GM12878 (cell line): Measurements from ENCODE around the gene GALK2. TPM values are rescaled to one million over a fixed set of nuclear protein-coding genes. Genes with fewer than 3 reads are reported as not detected.

Experiments
- ATAC-seq: fragments of 200-7000 bp; cut with Tn5 transposase; 3 replicates; pipeline ENCODE4 v1.9.1; 2020; ENCODE audit warnings: mild to moderate bottlenecking, moderate library complexity
- BruUV-seq: library from RNA; stranded (reverse); fragments of 400-500 nt; replicated peaks from 2 replicates; lab custom pipeline; 2021; lab: Mats Ljungman, UMichigan
- CTCF ChIA-PET: fragments of 300-600 bp; sonication (Branson Sonifier 250); formaldehyde crosslinking; extraction: SDS; loops from one replicate; lab custom pipeline; 2021; ENCODE audit warnings: inconsistent platforms; lab: Yijun Ruan, JAX
- POLR2A ChIA-PET: fragments of 350-600 bp; formaldehyde crosslinking; extraction: SDS; loops from one replicate; lab custom pipeline; 2021; ENCODE audit warnings: inconsistent platforms; lab: Charles Lee
- RAD21 ChIA-PET: fragments of 300-600 bp; sonication (Branson Sonifier 250); formaldehyde crosslinking; loops from one replicate; lab custom pipeline; 2023; ENCODE audit warnings: antibody characterized with exemption; ENCODE audit not compliant: unreplicated experiment; lab: Charles Lee
- SMC1A ChIA-PET: fragments of 300-600 bp; sonication (Branson Sonifier 250); formaldehyde crosslinking; loops from one replicate; lab custom pipeline; 2023; ENCODE audit not compliant: unreplicated experiment, uncharacterized antibody; lab: Charles Lee
- DNase-seq: peaks from one replicate; pipeline ENCODE4 v3.0.0-alpha.2; 2011; ENCODE audit warnings: low read depth, low spot score
- FAIRE-seq: peaks from 3 replicates; lab custom pipeline; 2011; peaks lifted over from hg19 to GRCh38; lab: Jason Lieb, UNC
- H2AFZ ChIP-seq: 2 replicates; pipeline ENCODE4 v1.6.0; 2011; ENCODE audit warnings: low read depth, low read length, control low read depth; ENCODE audit not compliant: control insufficient read depth
- H3K27ac ChIP-seq: 2 replicates; pipeline ENCODE4 v1.5.1; 2011; ENCODE audit warnings: control low read depth; ENCODE audit not compliant: control insufficient read depth, insufficient read depth
- H3K27me3 ChIP-seq, 2 experiments: replicated peaks in 1 of 2; 2 replicates each; pipeline versions ENCODE4 v1.6.0 to v1.6.1; 2011; ENCODE audit warnings: low read length in 1 of 2; ENCODE audit not compliant: control insufficient read depth in 2 of 2, insufficient read depth in 2 of 2
- H3K36me3 ChIP-seq, 2 experiments: 2 replicates each; pipeline ENCODE4 v1.5.1; 2011; ENCODE audit warnings: low read length in 1 of 2; ENCODE audit not compliant: control insufficient read depth in 2 of 2, insufficient read depth in 2 of 2
- H3K4me1 ChIP-seq: 2 replicates; pipeline ENCODE4 v1.6.1; 2011; ENCODE audit warnings: mild to moderate bottlenecking, low read length, moderate library complexity, mixed read lengths; ENCODE audit not compliant: control insufficient read depth, insufficient read depth
- H3K4me2 ChIP-seq: 2 replicates; pipeline ENCODE4 v1.6.0; 2011; ENCODE audit warnings: control low read depth; ENCODE audit not compliant: control insufficient read depth, insufficient read depth
- H3K4me3 ChIP-seq: fragments of 200-600 bp; sonication (generic); 2 replicates; pipeline ENCODE4 v1.5.1; 2016
- H3K79me2 ChIP-seq: 2 replicates; pipeline ENCODE4 v1.6.0; 2011; ENCODE audit warnings: low read length; ENCODE audit not compliant: control insufficient read depth, insufficient read depth
- H3K9ac ChIP-seq: 2 replicates; pipeline ENCODE4 v1.8.0; 2011; ENCODE audit warnings: low read length, control low read depth, mixed read lengths; ENCODE audit not compliant: control insufficient read depth, insufficient read depth
- H3K9me3 ChIP-seq: replicated peaks from 3 replicates; pipeline ENCODE4 v1.5.1; 2011; ENCODE audit warnings: mild to moderate bottlenecking, low read length; ENCODE audit not compliant: control insufficient read depth, insufficient read depth
- H4K20me1 ChIP-seq: 2 replicates; pipeline ENCODE4 v1.6.0; 2011; ENCODE audit not compliant: control insufficient read depth, insufficient read depth
- CHD4 ChIP-seq: fragments of 200-600 bp; sonication (generic); IDR thresholded peaks from 2 replicates; pipeline ENCODE4 v1.6.1; 2016; ENCODE audit warnings: mild to moderate bottlenecking
- CTCF ChIP-seq, 3 experiments: IDR thresholded peaks in 2 of 3; conservative IDR thresholded peaks in 1 of 3; 2 replicates each; pipeline ENCODE4 v1.5.1; 2011; ENCODE audit warnings: low read depth in 3 of 3, low read length in 3 of 3, mild to moderate bottlenecking in 3 of 3, control low read depth in 2 of 3, moderate library complexity in 2 of 3, inconsistent platforms in 1 of 3, mixed read lengths in 1 of 3; ENCODE audit not compliant: control insufficient read depth in 2 of 3, insufficient read depth in 1 of 3; ENCODE audit errors: extremely low read depth in 1 of 3
- RAD21 ChIP-seq: IDR thresholded peaks from 2 replicates; pipeline ENCODE4 v1.6.1; 2011; ENCODE audit warnings: mild to moderate bottlenecking, low read depth, low read length, moderate library complexity; ENCODE audit not compliant: insufficient read depth
- SMC3 ChIP-seq: IDR thresholded peaks from 2 replicates; pipeline ENCODE4 v1.6.1; 2011; ENCODE audit warnings: low read length, improper control_type of control experiment, borderline replicate concordance
- SPI1 ChIP-seq: IDR thresholded peaks from 2 replicates; pipeline ENCODE4 v1.6.1; 2011; ENCODE audit warnings: low read depth, mild to moderate bottlenecking, low read length, moderate library complexity, borderline replicate concordance; ENCODE audit not compliant: insufficient read depth
- YY1 ChIP-seq: IDR thresholded peaks from 2 replicates; pipeline ENCODE4 v1.6.1; 2011; ENCODE audit warnings: low read depth, mild to moderate bottlenecking, low read length
- ZNF384 ChIP-seq: IDR thresholded peaks from 2 replicates; pipeline ENCODE4 v1.6.1; 2012; ENCODE audit warnings: low read depth, mild to moderate bottlenecking, low read length, improper control_type of control experiment, borderline replicate concordance
- WGBS: methylation state at CpG from one replicate; pipeline ENCODE4 v1.1.6; 2016; ENCODE audit warnings: low lambda C conversion rate; ENCODE audit not compliant: insufficient replicate concordance, insufficient coverage; ENCODE audit errors: missing lambda C conversion rate; 5-methylcytosine and 5-hydroxymethylcytosine counted together
- in situ Hi-C: fragments of 300-500 bp; cut with MboI; formaldehyde crosslinking; loops from 9 replicates; pipeline ENCODE4 v1.14.3; 2018; ENCODE audit warnings: mixed read lengths
- intact Hi-C: fragments of 100-400 bp; cut with micrococcal nuclease; formaldehyde crosslinking; loops from one replicate; pipeline ENCODE4 v1.14.2; 2022; ENCODE audit not compliant: unreplicated experiment
- polyA plus RNA-seq, 11 experiments: library from polyadenylated mRNA; depleted of rRNA in 4 of 11; unstranded in 6 of 11; stranded (reverse) in 5 of 11; fragments of >200 nt; fragmentation: Nextera tagmentation in 4 of 11; fragmentation: Illumina TruSeq in 1 of 11; extraction: Ambion mirVana in 4 of 11; extraction: Trizol in 1 of 11; gene quantifications; 1 replicate in 1 of 11; 2 replicates in 10 of 11; pipeline versions ENCODE4 v1.2.1 to v1.2.3, GENCODE V29; 2011 to 2016; ENCODE audit warnings: inconsistent platforms in 2 of 11, missing spikeins in 2 of 11, low read depth in 1 of 11
- total RNA-seq, 4 experiments: library from RNA; depleted of rRNA in 3 of 4; stranded (reverse); fragments of >200 nt in 3 of 4; fragmentation: Illumina TruSeq in 1 of 4; extraction: Trizol in 1 of 4; gene quantifications; 2 replicates each; pipeline versions ENCODE4 v1.2.1 to v1.2.3, GENCODE V29; 2013 to 2021

The GALK2 gene
- total and polyA plus RNA-seq, 10 of the 15 experiments (the other 5 are each of a cell fraction or from before 2014, with no cell fraction given), result 11.9 to 26.7 (median 15.4) TPM

GRCh38 chr15:49235446-49236124 lies 65.5 kb downstream of the GALK2 start:
- Histone ChIP-seq H3K79me2 (no peaks in the 10 kb centered on the region), H3K4me3 (no peak overlapping the region), H3K9me3 (peaks cover 5% of the 10 kb centered on the region), H3K4me2 (no peak overlapping the region), H3K27ac (no peak overlapping the region), H2AFZ (peak overlapping the region; percentile 39; the same call in 1 of the 2 replicates), H3K9ac (no peak overlapping the region), H3K36me3 (no peaks in the 10 kb centered on the region; a peak in 1 of 4 replicates), H3K4me1 (peaks cover 7% of the 10 kb centered on the region; the same call in 1 of the 2 replicates), H3K27me3 (no peaks in the 10 kb centered on the region), H4K20me1 (no peaks in the 10 kb centered on the region)
- in situ Hi-C loops (loop anchor here (10.0 kb wide), 1 partner anchor 909 kb away; no protein-coding TSS in a partner anchor), intact Hi-C loops (loop anchor here (1.0 to 5.0 kb wide), 4 partner anchors 187 to 910 kb away; no protein-coding TSS in a partner anchor)
- DNase-seq (peak; percentile 56), FAIRE-seq (peak; percentile 77), ATAC-seq (peak; percentile 95)
- SMC1A ChIA-PET, result interaction anchor here (0.7 to 5.9 kb wide), 20 partner anchors 8 to 919 kb away, joined by 3 to 84 read pairs (median 4); partner anchors contain the start of gene FGF7
- CTCF ChIA-PET, result interaction anchor here (0.6 to 4.6 kb wide), 29 partner anchors 9 to 952 kb away, joined by 3 to 128 read pairs (median 4); partner anchors contain the start of gene FGF7
- BruUV-seq, result no TSS peak
- POLR2A ChIA-PET, result no interaction called here
- TF ChIP-seq SMC3, result peak; percentile 72; the same call in 1 of the 2 replicates
- peak; percentile 84 for TF ChIP-seq RAD21
- no peak for TF ChIP-seq CHD4
- peak; percentile 46; the same call in 1 of the 2 replicates for TF ChIP-seq SPI1
- TF ChIP-seq CTCF (IDR thresholded peaks at IDR 0.05 in 2 of 3, conservative IDR thresholded peaks at IDR 0.05 in 1 of 3; ENCODE audit: control insufficient read depth in 2 of 3, extremely low read depth in 1 of 3, insufficient read depth in 1 of 3, low read depth in 3 of 3, low read length in 3 of 3), result peak; percentile 68 to 85 (median 82)
- peak; percentile 64; the same call in 1 of the 2 replicates for TF ChIP-seq YY1
- no peak for TF ChIP-seq ZNF384
- RAD21 ChIA-PET, result interaction anchor here (0.6 to 3.9 kb wide), 15 partner anchors 90 to 1958 kb away, joined by 3 to 40 read pairs (median 4); partner anchors contain the start of gene FGF7
- WGBS, result 22% methylated on average over 3 of the region's 3 CpGs
